OCI-LY3 (cell line): ENCODE results near the gene LRRTM3.

ENCODE experiments used
- EZH2phosphoT487 ChIP-seq: fragments of 200-600 bp; shearing (Covaris generic); IDR thresholded peaks from 2 replicates; pipeline ENCODE4 v1.6.1; 2018; ENCODE audit warnings: antibody characterized with exemption, mixed run types, low read depth
- TF ChIP-seq, protein P1 (sequence below): fragments of 200-600, 300-600 bp; sonication (generic); IDR thresholded peaks from 2 replicates; pipeline ENCODE4 v1.5.1; 2014; ENCODE audit warnings: antibody characterized with exemption, low read length, low read depth

DNA sequence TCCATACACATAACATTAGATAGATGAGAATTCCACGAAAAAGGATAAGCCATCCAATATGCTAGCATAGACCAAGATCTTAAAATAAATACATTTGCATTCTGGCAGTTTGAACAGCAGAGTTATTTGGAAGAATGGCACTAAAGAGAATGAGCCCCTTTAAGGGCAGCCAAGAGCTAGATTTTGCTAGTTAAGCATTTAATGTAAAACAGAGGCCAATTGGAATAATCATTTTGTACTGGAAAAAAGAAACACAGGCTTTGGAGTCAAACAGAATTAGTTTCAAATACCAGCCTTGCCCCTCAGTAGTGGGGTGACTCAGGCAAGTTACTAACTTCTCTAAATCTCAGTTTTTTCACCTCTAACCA lies 56.2 kb downstream of the LRRTM3 start:
- TF ChIP-seq, protein P1, sequence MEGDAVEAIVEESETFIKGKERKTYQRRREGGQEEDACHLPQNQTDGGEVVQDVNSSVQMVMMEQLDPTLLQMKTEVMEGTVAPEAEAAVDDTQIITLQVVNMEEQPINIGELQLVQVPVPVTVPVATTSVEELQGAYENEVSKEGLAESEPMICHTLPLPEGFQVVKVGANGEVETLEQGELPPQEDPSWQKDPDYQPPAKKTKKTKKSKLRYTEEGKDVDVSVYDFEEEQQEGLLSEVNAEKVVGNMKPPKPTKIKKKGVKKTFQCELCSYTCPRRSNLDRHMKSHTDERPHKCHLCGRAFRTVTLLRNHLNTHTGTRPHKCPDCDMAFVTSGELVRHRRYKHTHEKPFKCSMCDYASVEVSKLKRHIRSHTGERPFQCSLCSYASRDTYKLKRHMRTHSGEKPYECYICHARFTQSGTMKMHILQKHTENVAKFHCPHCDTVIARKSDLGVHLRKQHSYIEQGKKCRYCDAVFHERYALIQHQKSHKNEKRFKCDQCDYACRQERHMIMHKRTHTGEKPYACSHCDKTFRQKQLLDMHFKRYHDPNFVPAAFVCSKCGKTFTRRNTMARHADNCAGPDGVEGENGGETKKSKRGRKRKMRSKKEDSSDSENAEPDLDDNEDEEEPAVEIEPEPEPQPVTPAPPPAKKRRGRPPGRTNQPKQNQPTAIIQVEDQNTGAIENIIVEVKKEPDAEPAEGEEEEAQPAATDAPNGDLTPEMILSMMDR = no peak
- TF ChIP-seq EZH2phosphoT487 = no peak
